GM19463 (cell line): ENCODE results near the gene GABRR1.

Source experiments
- ATAC-seq: cut with Tn5 transposase; IDR thresholded peaks from one replicate; pipeline ENCODE4 v1.9.1; 2021; ENCODE audit warnings: mild to moderate bottlenecking, moderate library complexity; ENCODE audit not compliant: unreplicated experiment

GABRR1 gene

GRCh38 chr6:89216411-89216810, 747 bp downstream of the GABRR1 start:
- no peak for ATAC-seq

GRCh38 chr6:89215391-89215790, 1.8 kb downstream of the GABRR1 start:
- ATAC-seq = no peak

- no peak for ATAC-seq
Measured at GRCh38 chr6:89214197-89214596, 3.0 kb downstream of the GABRR1 start.

- ATAC-seq = no peak
Measured at GRCh38 chr6:89212472-89212871, 4.7 kb downstream of the GABRR1 start.

GRCh38 chr6:89209457-89209856, 7.7 kb downstream of the GABRR1 start:
- ATAC-seq = no peak

- no peak for ATAC-seq
Measured at GRCh38 chr6:89208551-89208950, 8.6 kb downstream of the GABRR1 start.

GRCh38 chr6:89205819-89206218, 11.3 kb downstream of the GABRR1 start:
- no peak for ATAC-seq

- no peak for ATAC-seq
Measured at GRCh38 chr6:89204096-89204495, 13.1 kb downstream of the GABRR1 start.

- ATAC-seq = no peak
Measured at GRCh38 chr6:89200706-89201215, 16.4 kb downstream of the GABRR1 start.

GRCh38 chr6:89199579-89199978, 17.6 kb downstream of the GABRR1 start:
- no peak for ATAC-seq

- ATAC-seq = no peak
Measured at GRCh38 chr6:89198235-89198634, 18.9 kb downstream of the GABRR1 start.

GRCh38 chr6:89197141-89197540, 20.0 kb downstream of the GABRR1 start:
- no peak for ATAC-seq

GRCh38 chr6:89194559-89194958, 22.6 kb downstream of the GABRR1 start:
- ATAC-seq = no peak

- no peak for ATAC-seq
Measured at GRCh38 chr6:89190741-89191140, 26.4 kb downstream of the GABRR1 start.

- no peak for ATAC-seq
Measured at GRCh38 chr6:89187504-89187903, 29.7 kb downstream of the GABRR1 start.

- no peak for ATAC-seq
Measured at GRCh38 chr6:89186762-89187161, 30.4 kb downstream of the GABRR1 start.

GRCh38 chr6:89184344-89184743, 32.8 kb downstream of the GABRR1 start:
- no peak for ATAC-seq

- ATAC-seq = no peak
Measured at GRCh38 chr6:89183294-89183693, 33.9 kb downstream of the GABRR1 start.

- ATAC-seq = no peak
Measured at GRCh38 chr6:89180971-89181370, 36.2 kb downstream of the GABRR1 start.

- no peak for ATAC-seq
Measured at GRCh38 chr6:89180112-89180511, 37.0 kb downstream of the GABRR1 start.

GRCh38 chr6:89173634-89174033, 43.5 kb downstream of the GABRR1 start:
- no peak for ATAC-seq

GRCh38 chr6:89172131-89172530, 45.0 kb downstream of the GABRR1 start:
- no peak for ATAC-seq

- ATAC-seq = no peak
Measured at GRCh38 chr6:89162047-89162371, 55.1 kb downstream of the GABRR1 start.
